ENCODE measurements around the gene RNF150.
"Not testable (repeated sequence)": the region's sequence is repeated elsewhere in the genome, so short reads cannot be mapped to it uniquely, and the experiment has no call there.

Gene RNF150

DNA sequence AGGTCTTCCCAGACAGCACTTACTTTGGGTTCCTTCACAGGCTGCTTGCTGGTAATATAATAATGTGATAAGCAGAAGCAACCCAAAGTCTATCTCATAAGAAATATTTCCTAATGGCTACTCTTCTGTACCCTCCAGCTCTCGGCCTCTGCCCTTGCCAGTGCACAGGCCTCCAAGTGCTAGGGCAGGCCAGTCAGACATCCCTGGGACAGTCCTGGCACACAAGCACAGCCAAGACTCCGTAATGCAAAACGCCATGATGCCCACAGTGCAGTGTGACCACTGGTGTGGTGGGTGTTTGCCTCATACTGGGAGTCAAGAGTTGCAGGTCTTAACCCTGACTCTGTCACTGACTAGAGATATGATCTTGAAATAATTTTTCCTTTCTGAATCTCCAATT lies 35.1 kb downstream of the RNF150 start:
- H3K4me3 ChIP-seq (ENCODE audit: low read length): no peak overlapping the region
- no peak for DNase-seq (ENCODE audit: low read depth, low spot score)

- no peak for DNase-seq (ENCODE audit: low read depth, low spot score)
- H3K4me3 ChIP-seq (ENCODE audit: low read length): no peak overlapping the region
Measured at GRCh38 chr4:141090473-141090872, 42.8 kb downstream of the RNF150 start.

DNA sequence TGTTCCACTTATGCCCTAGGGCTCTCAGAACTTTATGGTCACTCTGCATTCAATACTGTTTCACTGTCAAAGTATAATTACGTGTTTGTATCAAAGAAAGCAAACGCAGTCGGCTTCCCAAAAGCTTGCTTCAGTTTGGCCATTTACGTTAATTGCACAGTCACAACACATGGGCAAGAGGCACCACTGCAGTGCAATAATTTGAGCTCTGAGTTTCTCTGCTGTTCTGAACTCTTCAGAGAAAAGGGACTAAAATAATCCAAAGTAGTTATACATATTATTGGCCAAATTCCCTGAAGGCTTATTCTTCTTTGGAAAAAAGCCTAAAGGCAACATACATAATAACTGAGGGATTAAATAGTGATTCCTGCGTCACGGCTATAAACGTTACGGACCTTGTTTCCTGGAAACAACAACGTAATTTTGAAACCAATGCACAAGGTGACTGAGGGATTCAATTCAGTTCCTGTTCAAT lies 51.3 kb downstream of the RNF150 start:
- no peak for DNase-seq (ENCODE audit: low read depth, low spot score)
- H3K4me3 ChIP-seq (ENCODE audit: low read length): no peak overlapping the region

DNA sequence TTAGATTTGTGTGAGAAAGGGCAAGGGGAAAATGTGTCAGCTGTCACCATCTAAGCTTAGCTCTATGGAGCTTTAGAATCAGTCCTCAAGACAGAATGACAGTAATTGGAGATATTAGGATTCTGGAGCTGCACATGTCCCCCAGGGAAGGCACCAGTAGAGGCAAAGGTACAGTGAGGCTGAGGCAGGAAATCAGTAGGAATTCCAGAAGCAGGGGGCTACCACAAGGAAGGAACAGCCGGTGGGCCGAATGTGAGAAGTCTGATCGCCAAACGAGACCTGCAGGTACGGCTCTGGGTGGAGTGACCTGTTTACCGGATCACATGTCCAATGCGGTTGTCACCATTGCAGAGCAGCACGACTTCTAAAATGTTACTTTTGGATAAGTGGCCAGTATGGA lies 52.6 kb downstream of the RNF150 start:
- no peak for DNase-seq (ENCODE audit: low read depth, low spot score)
- no peak overlapping the region for H3K4me3 ChIP-seq (ENCODE audit: low read length)

DNA sequence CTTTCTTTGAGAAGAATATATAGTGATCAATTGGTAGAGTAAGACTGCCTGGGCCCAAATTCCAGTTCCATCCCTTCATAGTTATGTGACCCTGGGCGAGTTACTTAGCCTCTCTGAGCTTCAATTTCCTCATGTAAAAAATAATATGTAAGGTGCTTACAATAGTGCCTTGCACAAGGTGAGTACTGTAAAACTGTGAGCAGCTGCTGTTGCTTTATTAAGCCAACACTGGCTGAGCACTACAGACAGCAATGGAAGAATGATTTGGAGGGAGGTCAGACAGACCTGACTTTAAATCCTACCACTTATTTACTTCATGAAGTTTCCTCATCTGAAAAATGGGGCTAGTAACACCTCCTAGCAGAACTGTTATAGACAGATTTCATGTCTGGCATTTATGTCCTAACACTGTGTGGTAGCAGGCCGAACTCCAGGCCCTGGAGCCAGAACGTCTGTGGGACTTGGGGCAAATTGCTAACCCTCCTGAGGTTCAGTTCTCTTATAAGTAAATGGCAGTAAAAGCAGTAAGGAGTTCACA lies 53.8 kb downstream of the RNF150 start:
- no peak overlapping the region for H3K4me3 ChIP-seq (ENCODE audit: low read length)
- no peak for DNase-seq (ENCODE audit: low read depth, low spot score)

DNA sequence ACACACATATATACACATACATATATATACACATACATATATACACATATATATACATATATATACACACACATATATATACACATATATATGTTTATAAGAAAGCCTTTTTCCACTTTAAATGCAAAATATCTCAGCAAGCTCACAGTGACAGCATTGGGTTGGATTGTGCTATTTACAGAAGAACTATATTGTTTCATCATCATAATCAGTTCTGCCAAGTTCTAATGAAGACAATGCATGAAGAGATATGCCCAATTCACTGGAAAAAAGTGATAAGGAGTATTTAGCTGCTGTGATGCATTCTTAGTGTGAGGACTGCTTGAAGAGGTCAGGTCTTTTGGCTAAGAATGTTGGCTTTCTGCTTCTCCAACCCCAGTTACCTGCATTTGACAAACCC lies 54.4 kb downstream of the RNF150 start:
- H3K4me3 ChIP-seq (ENCODE audit: low read length): no peak overlapping the region
- DNase-seq (ENCODE audit: low read depth, low spot score): no peak

GRCh38 chr4:141077611-141078225 lies 55.6 kb downstream of the RNF150 start:
- H3K4me3 ChIP-seq (ENCODE audit: low read length): no peak overlapping the region
- no peak for DNase-seq (ENCODE audit: low read depth, low spot score)

DNA sequence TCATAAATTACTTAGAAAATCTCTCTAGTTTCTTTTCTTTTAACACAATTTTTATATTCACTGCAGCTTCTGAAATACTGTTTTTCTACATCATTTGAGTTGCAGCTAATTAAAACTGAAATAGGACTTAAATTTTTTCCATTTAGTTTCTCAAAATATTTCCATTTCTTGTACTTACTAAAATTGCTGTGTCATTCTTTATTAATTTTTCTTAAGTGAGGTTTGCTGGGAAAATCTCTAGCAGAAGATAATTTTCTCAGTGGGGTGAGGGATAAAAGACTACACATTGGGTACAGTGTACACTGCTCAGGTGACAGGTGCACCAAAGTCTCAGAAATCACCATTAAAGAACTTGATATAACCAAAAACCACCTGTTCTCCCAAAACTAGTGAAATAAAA lies 57.7 kb downstream of the RNF150 start:
- no peak overlapping the region for H3K4me3 ChIP-seq (ENCODE audit: low read length)
- no peak for DNase-seq (ENCODE audit: low read depth, low spot score)

GRCh38 chr4:141074098-141074878 lies 59.0 kb downstream of the RNF150 start:
- DNase-seq (ENCODE audit: low read depth, low spot score): no peak

DNA sequence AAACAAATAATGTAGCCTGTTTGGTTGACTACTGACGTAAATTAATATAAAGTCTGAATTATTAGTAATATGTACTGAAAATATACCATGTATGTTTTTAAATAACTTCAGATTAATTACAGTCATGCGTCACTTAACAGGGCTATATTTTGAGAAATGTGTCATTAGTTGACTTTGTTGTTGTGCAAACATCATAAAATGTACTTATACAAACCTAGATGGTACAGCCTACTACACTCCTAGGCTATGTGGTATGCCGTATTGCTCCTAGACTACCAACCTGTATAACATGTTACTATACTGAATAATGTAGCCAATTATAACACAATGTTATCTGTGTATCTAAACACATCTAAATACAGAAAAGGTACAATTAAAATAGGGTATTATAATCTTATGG lies 66.6 kb downstream of the RNF150 start:
- no peak for DNase-seq (ENCODE audit: low read depth, low spot score)
- H3K4me3 ChIP-seq (ENCODE audit: low read length): no peak overlapping the region

More at GRCh38 chr4:141074098-141074878, 59.0 kb downstream of the RNF150 start:
- no peak overlapping the region for H3K4me3 ChIP-seq (ENCODE audit: low read length)

DNA sequence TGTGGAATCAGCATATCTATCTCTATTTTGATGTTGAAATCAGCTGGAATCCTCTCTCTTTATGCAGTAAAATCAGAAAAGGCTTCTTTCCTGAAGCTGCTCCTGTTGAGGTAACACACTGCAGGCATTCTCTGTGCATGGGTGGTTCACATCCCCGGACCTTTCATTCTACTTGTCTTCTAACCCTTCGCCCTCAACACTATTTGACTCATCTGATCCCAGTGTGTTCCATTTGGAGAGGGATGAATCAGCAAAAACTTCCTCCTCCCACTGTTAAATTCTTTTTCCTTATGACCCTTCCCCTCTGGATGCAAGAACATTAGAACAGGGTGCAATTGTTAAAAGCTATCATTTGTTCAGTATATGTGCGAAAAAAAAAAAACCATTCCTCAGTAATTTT lies 67.4 kb downstream of the RNF150 start:
- no peak for DNase-seq (ENCODE audit: low read depth, low spot score)
- H3K4me3 ChIP-seq (ENCODE audit: low read length): no peak overlapping the region

GRCh38 chr4:141062651-141063050 lies 70.6 kb downstream of the RNF150 start:
- no peak overlapping the region for H3K4me3 ChIP-seq (ENCODE audit: low read length)
- DNase-seq (ENCODE audit: low read depth, low spot score): no peak

- no peak for DNase-seq (ENCODE audit: low read depth, low spot score)
- no peak overlapping the region for H3K4me3 ChIP-seq (ENCODE audit: low read length)
Measured at GRCh38 chr4:141058591-141059512, 74.4 kb downstream of the RNF150 start.

- DNase-seq (ENCODE audit: low read depth, low spot score): no peak
- H3K4me3 ChIP-seq (ENCODE audit: low read length): no peak overlapping the region
Measured at GRCh38 chr4:141057582-141057981, 75.7 kb downstream of the RNF150 start.

- H3K4me3 ChIP-seq (ENCODE audit: low read length): no peak overlapping the region
- DNase-seq (ENCODE audit: low read depth, low spot score): no peak
Measured at GRCh38 chr4:141056473-141056872, 76.8 kb downstream of the RNF150 start.

DNA sequence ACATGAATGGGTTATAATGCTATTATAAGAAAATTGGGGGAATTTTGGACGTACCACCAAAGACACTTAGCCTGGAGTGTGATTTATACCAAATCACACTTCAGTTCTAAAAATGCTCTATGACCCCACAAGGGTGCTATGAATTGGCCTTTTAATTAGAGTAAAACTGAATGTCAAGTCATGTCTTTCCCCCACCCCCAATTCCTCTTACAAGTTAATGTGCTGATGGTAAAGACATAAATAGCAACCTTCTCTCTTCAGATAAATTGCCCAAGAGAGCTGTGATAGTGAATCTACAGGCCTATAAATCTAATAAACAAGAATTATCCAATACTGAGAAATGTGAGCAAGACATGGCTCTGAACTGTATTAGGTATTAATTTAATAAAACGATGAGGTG lies 78.8 kb downstream of the RNF150 start:
- no peak for DNase-seq (ENCODE audit: low read depth, low spot score)
- no peak overlapping the region for H3K4me3 ChIP-seq (ENCODE audit: low read length)

DNA sequence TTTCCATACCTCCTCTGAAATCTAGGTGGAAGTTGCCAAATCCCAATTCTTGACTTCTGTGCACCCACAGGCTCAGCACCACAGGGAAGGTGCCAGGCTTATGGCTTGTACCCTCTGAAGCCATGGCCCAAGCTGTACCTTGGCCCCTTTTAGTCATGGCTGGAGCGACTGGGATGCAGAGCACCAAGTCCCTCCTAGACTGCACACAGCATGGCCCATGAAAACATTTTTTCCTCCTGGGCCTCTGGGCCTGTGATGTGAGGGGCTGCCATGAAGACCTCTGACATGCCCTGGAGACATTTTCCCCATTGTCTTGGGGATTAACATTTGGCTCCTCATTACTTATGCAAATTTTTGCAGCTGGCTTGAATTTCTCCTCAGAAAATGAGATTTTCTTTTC lies 82.3 kb downstream of the RNF150 start:
- DNase-seq (ENCODE audit: low read depth, low spot score); H3K4me3 ChIP-seq (ENCODE audit: low read length): not testable (repeated sequence)

- H3K4me3 ChIP-seq (ENCODE audit: low read length): no peak overlapping the region
- no peak for DNase-seq (ENCODE audit: low read depth, low spot score)
Measured at GRCh38 chr4:141047228-141047884, 85.9 kb downstream of the RNF150 start.

- peak; percentile 4 for DNase-seq (ENCODE audit: low read depth, low spot score)
- no peak overlapping the region for H3K4me3 ChIP-seq (ENCODE audit: low read length)
Measured at GRCh38 chr4:141046255-141046654, 87.0 kb downstream of the RNF150 start.
